NCI-H1048 (cell line): ENCODE results near the gene HGD.
"Not testable (repeated sequence)": the region's sequence is repeated elsewhere in the genome, so short reads cannot be mapped to it uniquely, and the experiment has no call there.

Experiments
- DNase-seq: peaks from one replicate; lab custom pipeline; 2025; lab: John Stamatoyannopoulos, UW

HGD gene

GRCh38 chr3:120680193-120680894, 1.7 kb downstream of the HGD start:
- DNase-seq: no peak

- DNase-seq: no peak
Measured at GRCh38 chr3:120678984-120679383, 3.1 kb downstream of the HGD start.

- DNase-seq: no peak
Measured at GRCh38 chr3:120678331-120678947, 3.6 kb downstream of the HGD start.

GRCh38 chr3:120677193-120677592, 4.8 kb downstream of the HGD start:
- not testable (repeated sequence) for DNase-seq

- no peak for DNase-seq
Measured at GRCh38 chr3:120673116-120673515, 8.9 kb downstream of the HGD start.

- no peak for DNase-seq
Measured at GRCh38 chr3:120670576-120670975, 11.5 kb downstream of the HGD start.

- DNase-seq: no peak
Measured at GRCh38 chr3:120664926-120665325, 17.1 kb downstream of the HGD start.

GRCh38 chr3:120661945-120662344, 20.1 kb downstream of the HGD start:
- DNase-seq: no peak

GRCh38 chr3:120661106-120661905, 20.7 kb downstream of the HGD start:
- no peak for DNase-seq

- no peak for DNase-seq
Measured at GRCh38 chr3:120659834-120660233, 22.2 kb downstream of the HGD start.

GRCh38 chr3:120659285-120659684, 22.8 kb downstream of the HGD start:
- DNase-seq: no peak

- DNase-seq: no peak
Measured at GRCh38 chr3:120652896-120653545, 29.0 kb downstream of the HGD start.

- DNase-seq: no peak
Measured at GRCh38 chr3:120652281-120652680, 29.8 kb downstream of the HGD start.

- no peak for DNase-seq
Measured at GRCh38 chr3:120650311-120650710, 31.7 kb downstream of the HGD start.

- DNase-seq: no peak
Measured at GRCh38 chr3:120649830-120650233, 32.2 kb downstream of the HGD start.

GRCh38 chr3:120648290-120648689, 33.7 kb downstream of the HGD start:
- DNase-seq: no peak

- DNase-seq: no peak
Measured at GRCh38 chr3:120646771-120647432, 35.1 kb downstream of the HGD start.

- no peak for DNase-seq
Measured at GRCh38 chr3:120645083-120645845, 36.8 kb downstream of the HGD start.

- no peak for DNase-seq
Measured at GRCh38 chr3:120642368-120642948, 39.6 kb downstream of the HGD start.

- DNase-seq: no peak
Measured at GRCh38 chr3:120641696-120642246, 40.3 kb downstream of the HGD start.

- DNase-seq: no peak
Measured at GRCh38 chr3:120640231-120640630, 41.8 kb downstream of the HGD start.
